ENCODE measurements around the gene RAB29. TPM values are rescaled to one million over a fixed set of nuclear protein-coding genes. Genes with fewer than 3 reads are reported as not detected.

The RAB29 gene
- polyA plus RNA-seq, 1 donor from 2014 or later = 0.40 TPM

DNA sequence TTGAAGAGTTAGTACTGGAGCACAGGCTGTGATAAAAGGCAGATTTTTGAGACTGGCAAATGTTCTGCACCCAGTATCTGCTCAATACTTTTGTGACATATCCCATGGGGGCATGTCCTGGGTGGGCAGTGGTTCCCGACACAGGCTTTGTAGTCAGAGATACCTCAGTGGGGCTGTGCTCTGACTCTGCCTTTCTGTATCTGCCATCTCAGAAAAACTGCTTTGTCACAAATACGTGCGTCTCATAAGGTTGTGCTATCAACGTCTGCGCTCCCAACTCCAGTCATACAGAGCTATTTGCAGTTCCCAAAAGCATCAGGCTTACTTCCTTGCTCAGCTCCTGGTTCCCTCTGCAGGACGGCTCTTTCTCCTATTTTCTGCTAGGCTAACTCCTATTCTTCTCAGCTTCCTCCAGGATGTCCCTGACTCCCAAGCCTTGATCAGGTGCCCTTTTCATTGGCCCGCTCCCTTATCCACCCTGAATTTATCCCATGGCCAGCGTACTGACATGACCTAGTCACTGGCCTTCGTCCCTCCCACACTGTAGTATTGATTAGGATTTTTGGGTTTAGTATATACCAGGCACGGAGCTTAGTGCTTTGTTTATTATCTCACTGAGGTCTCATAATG, 12.1 kb upstream of the RAB29 start:
- Histone ChIP-seq H3K9me3 (ENCODE audit: low read length) (no peaks in the 10 kb centered on the region), H4K20me1 (ENCODE audit: insufficient read depth) (no peaks in the 10 kb centered on the region), H3K4me2 (ENCODE audit: low read length) (no peak overlapping the region), H3K9me2 (ENCODE audit: insufficient read depth, low read length) (no peaks in the 10 kb centered on the region), H3K27me3 (ENCODE audit: insufficient read depth, low read depth, low read length) (no peaks in the 10 kb centered on the region), H3F3A (ENCODE audit: insufficient read depth, low read length, poor library complexity, severe bottlenecking) (no peaks in the 10 kb centered on the region), H3K79me2 (replicated peaks; ENCODE audit: insufficient read depth, low read length) (no peaks in the 10 kb centered on the region), H3K27ac (ENCODE audit: low read length) (no peak overlapping the region), H3K9ac (ENCODE audit: low read length) (no peak overlapping the region), H3K4me3 (ENCODE audit: low read length) (no peak overlapping the region), H3K36me3 (ENCODE audit: insufficient read depth, low read length) (no peaks in the 10 kb centered on the region), H2AFZ (ENCODE audit: low read depth, low read length) (no peak overlapping the region)
- TF ChIP-seq SMC3 (conservative IDR thresholded peaks at IDR 0.05; ENCODE audit: poor library complexity) (no peak), EP300 (conservative IDR thresholded peaks at IDR 0.05; ENCODE audit: poor library complexity, severe bottlenecking) (no peak), TAF1 (IDR thresholded peaks at IDR 0.05; ENCODE audit: low read depth) (no peak), POLR2AphosphoS5 (IDR thresholded peaks at IDR 0.05) (no peak), MXI1 (conservative IDR thresholded peaks at IDR 0.05; ENCODE audit: poor library complexity, severe bottlenecking) (no peak), EZH2 (IDR thresholded peaks at IDR 0.05; ENCODE audit: borderline replicate concordance, insufficient read depth, low read length, poor library complexity, severe bottlenecking) (no peak), RAD21 (conservative IDR thresholded peaks at IDR 0.05) (no peak)
- TF ChIP-seq, protein P1, sequence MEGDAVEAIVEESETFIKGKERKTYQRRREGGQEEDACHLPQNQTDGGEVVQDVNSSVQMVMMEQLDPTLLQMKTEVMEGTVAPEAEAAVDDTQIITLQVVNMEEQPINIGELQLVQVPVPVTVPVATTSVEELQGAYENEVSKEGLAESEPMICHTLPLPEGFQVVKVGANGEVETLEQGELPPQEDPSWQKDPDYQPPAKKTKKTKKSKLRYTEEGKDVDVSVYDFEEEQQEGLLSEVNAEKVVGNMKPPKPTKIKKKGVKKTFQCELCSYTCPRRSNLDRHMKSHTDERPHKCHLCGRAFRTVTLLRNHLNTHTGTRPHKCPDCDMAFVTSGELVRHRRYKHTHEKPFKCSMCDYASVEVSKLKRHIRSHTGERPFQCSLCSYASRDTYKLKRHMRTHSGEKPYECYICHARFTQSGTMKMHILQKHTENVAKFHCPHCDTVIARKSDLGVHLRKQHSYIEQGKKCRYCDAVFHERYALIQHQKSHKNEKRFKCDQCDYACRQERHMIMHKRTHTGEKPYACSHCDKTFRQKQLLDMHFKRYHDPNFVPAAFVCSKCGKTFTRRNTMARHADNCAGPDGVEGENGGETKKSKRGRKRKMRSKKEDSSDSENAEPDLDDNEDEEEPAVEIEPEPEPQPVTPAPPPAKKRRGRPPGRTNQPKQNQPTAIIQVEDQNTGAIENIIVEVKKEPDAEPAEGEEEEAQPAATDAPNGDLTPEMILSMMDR (IDR thresholded peaks at IDR 0.05; ENCODE audit: poor library complexity, severe bottlenecking) = no peak
- TF ChIP-seq, protein P2, sequence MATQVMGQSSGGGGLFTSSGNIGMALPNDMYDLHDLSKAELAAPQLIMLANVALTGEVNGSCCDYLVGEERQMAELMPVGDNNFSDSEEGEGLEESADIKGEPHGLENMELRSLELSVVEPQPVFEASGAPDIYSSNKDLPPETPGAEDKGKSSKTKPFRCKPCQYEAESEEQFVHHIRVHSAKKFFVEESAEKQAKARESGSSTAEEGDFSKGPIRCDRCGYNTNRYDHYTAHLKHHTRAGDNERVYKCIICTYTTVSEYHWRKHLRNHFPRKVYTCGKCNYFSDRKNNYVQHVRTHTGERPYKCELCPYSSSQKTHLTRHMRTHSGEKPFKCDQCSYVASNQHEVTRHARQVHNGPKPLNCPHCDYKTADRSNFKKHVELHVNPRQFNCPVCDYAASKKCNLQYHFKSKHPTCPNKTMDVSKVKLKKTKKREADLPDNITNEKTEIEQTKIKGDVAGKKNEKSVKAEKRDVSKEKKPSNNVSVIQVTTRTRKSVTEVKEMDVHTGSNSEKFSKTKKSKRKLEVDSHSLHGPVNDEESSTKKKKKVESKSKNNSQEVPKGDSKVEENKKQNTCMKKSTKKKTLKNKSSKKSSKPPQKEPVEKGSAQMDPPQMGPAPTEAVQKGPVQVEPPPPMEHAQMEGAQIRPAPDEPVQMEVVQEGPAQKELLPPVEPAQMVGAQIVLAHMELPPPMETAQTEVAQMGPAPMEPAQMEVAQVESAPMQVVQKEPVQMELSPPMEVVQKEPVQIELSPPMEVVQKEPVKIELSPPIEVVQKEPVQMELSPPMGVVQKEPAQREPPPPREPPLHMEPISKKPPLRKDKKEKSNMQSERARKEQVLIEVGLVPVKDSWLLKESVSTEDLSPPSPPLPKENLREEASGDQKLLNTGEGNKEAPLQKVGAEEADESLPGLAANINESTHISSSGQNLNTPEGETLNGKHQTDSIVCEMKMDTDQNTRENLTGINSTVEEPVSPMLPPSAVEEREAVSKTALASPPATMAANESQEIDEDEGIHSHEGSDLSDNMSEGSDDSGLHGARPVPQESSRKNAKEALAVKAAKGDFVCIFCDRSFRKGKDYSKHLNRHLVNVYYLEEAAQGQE (IDR thresholded peaks at IDR 0.05; ENCODE audit: borderline replicate concordance) = no peak

DNA sequence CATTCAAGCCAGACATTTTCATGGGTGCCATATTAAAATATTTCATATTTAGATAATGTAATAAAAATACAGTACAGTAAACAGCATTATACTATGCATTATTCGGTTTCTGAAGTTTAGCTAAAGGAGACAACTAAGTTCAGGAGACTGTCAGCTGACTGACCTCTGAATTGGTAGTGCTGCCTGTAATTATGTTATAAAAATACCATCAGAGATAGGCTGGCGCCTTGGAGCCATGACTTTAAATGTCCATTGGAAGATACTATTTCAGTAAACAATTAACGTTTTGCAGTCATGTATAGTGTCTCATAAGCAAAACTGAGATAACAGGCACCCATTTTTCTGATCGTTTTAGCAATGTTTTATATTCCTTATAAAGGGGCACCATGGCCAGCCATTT, 11.3 kb upstream of the RAB29 start:
- Histone ChIP-seq H3K4me2 (ENCODE audit: low read length) (no peak overlapping the region), H3K4me3 (ENCODE audit: low read length) (no peak overlapping the region), H3K9me3 (ENCODE audit: low read length) (no peaks in the 10 kb centered on the region), H4K20me1 (ENCODE audit: insufficient read depth) (no peaks in the 10 kb centered on the region), H3K36me3 (ENCODE audit: insufficient read depth, low read length) (no peaks in the 10 kb centered on the region), H3K9ac (ENCODE audit: low read length) (no peak overlapping the region), H2AFZ (ENCODE audit: low read depth, low read length) (no peak overlapping the region), H3K79me2 (replicated peaks; ENCODE audit: insufficient read depth, low read length) (no peaks in the 10 kb centered on the region), H3K27ac (ENCODE audit: low read length) (no peak overlapping the region), H3K27me3 (ENCODE audit: insufficient read depth, low read depth, low read length) (no peaks in the 10 kb centered on the region), H3K9me2 (ENCODE audit: insufficient read depth, low read length) (no peaks in the 10 kb centered on the region), H3F3A (ENCODE audit: insufficient read depth, low read length, poor library complexity, severe bottlenecking) (no peaks in the 10 kb centered on the region)
- TF ChIP-seq, protein P2 (IDR thresholded peaks at IDR 0.05; ENCODE audit: borderline replicate concordance) = no peak
- TF ChIP-seq MXI1 (conservative IDR thresholded peaks at IDR 0.05; ENCODE audit: poor library complexity, severe bottlenecking) (no peak), RAD21 (conservative IDR thresholded peaks at IDR 0.05) (no peak)

Data from neural cell (in vitro differentiated cells).